EL (cell line): Measurements from ENCODE around the gene C2CD2.

ENCODE experiments used
- DNase-seq: peaks from one replicate; pipeline ENCODE4 v3.0.0-alpha.2; 2016

C2CD2 gene

DNA sequence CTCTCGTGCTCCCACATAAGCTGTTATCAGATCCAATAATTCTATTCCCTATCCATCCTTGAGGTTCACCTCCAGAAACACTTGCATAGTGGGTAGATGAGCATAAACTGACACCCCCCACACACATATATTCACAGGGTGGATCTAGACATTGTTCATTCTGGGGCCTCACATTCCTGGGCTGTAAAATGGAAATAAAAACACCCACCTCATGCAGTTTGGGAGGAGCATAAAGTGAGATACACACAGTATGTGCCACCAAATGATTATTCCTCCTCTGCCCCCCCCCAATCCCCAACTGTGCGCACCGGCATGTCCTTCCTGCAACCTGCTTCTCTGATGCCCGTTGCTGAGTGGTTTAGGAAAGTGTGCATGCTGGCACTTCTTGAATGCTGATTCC, 92.6 kb downstream of the C2CD2 start:
- DNase-seq: no peak

DNA sequence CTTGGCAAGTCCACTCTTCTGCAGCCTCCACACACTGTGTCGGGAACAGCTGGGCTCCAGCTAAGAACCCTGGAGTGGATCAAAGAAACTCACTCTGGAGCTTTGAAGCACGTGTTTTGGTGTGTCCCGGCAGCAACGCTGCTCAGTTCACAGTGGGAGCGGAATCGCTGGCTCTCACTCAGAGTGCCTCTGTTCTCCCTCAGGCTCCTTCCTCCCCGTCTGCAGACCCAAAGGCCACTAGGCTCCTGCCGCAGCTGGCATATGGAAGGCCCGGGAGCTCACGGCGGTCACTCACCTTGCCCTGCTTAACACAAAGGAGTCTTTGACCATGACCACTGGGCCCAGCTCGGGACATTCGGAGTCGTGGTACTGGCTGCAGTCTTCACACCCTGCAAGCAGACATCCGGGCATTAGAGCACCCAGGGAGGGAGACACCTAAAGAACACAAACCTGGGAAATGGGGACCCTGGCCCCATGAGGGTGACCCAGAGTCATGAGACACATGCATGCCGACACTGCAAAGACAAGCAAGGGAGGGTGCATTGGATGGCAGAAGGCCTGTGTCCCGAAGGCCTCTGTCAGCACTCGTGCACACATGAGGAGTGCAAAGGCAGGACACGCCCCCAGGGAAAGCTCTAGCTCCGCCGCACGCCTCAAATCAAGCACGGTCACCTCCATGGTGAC, 94.4 kb downstream of the C2CD2 start:
- no peak for DNase-seq

DNA sequence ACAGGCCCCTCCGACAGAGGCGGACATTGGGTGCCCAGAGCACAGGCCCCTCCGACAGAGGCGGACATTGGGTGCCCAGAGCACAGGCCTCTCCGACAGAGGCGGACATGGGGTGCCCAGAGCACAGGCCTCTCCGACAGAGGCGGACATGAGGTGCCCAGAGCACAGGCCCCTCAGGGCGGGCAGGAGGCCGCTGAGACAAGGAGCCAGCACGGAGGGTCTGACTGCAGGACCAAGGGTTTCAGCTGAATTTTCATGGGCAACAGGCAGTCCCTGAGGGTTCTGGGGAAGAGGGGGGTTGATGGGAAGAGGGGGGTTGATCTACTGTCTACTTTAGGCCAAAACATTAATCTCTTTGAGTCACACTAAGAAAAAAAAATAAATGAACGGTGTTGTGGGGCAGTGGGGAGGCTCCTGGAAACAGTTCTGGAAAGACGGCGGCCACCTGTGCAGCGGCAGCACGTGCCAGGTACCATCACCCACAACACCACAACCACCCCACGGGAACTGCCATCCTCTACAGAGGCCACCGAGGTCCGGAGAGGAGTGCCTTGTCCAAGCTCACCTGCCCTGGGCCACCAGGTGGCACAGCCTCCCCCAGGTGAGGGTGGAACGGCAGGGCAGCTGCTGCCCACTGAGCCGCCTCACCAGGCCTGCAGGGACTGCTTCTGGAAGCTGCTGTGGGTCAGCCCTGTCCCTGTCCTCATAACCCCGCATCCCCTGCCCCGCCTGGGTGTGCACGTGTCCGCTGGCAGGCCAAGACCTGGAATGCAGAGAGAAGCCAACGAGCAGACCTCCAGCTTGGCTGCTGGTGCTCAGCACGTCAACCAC, 95.1 kb downstream of the C2CD2 start:
- DNase-seq: no peak

DNA sequence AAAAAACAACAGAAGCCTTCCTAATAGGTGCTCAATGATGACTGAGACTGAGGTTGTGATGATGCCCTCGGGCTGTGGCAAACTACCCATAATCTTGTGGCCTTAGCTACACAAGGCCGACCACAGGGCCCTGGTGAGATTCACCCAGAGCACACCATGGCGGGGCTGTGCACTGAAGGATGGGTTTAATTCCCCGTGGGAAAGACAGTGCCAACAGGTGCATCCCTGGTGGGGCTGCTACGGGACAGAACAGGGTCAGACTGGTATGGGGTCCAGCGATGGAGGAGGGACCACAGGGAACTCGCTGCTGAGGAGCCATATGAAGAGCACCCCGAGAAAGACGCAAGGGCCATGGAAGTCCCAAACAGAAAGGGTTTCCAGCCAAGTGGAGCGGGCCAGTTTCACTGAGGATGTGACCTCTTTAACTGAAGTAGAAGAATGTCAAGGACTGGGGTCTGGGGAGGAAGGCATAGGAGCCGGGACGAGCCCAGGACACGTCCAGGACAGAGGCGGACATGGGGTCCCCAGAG, 96.0 kb downstream of the C2CD2 start:
- no peak for DNase-seq

DNA sequence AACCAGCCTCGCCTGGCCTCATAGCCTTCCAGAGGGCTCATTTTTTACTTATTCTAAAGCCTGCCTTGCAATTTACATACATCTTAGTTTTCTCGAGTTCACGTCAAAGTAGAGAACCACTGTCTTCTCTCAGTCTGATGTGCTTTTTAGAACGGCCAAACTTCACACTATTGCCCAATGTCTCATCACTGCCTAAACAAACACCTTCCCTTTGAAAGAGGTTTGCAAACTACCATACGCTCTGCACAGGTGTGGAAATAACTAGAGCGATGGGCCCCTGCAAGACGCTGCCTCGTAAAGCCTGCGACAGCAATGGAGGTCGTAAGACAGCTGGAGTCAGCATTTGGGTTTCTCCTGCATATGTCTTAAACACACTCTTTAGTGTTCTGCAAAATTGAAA, 97.2 kb downstream of the C2CD2 start:
- DNase-seq: no peak

DNA sequence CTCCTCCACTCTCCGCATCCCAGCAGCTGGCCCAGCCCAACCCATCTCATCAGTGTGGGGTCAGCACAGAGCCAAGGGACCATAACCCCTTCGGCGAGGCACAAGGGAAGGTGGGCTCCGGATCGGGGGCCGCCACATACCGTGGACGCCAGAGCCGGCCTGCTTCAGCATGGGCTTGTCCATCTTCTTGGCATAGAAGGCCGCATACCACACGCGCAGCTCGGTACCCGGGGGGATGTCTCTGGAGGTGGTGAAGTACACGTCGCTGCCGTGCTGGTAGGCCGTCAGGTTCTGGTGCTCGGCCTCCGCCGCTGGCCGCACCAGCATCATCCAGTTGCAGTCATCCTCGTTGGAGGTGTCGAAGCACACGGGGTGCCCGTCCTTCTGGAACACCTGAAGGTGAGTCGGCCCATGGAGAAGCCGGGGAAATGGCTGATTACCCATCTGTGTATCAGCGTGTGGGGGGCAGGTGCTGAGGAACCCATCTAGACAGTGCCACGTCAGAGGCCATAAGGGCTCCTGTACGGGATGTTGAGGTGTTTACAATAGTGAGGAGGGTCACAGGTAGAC, 99.3 kb downstream of the C2CD2 start:
- DNase-seq: no peak

DNA sequence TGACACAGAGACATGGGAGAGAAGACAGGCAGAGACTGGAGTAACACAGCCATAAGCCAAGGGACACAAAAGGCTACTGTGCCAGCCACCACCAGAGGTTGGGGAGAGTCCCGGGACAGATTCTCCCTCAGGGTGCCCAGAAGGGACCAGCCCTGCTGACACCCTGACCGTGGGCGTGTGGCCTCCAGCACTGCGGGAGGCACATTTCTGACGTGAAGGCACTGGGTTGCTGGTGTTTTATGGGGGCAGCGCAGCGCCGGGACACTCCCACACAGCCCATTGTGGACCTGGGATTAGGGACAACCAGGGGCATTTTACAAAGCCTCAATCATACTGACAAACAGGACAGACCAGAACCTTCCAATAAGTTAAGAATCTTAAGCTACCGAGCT, 100.9 kb downstream of the C2CD2 start:
- no peak for DNase-seq

DNA sequence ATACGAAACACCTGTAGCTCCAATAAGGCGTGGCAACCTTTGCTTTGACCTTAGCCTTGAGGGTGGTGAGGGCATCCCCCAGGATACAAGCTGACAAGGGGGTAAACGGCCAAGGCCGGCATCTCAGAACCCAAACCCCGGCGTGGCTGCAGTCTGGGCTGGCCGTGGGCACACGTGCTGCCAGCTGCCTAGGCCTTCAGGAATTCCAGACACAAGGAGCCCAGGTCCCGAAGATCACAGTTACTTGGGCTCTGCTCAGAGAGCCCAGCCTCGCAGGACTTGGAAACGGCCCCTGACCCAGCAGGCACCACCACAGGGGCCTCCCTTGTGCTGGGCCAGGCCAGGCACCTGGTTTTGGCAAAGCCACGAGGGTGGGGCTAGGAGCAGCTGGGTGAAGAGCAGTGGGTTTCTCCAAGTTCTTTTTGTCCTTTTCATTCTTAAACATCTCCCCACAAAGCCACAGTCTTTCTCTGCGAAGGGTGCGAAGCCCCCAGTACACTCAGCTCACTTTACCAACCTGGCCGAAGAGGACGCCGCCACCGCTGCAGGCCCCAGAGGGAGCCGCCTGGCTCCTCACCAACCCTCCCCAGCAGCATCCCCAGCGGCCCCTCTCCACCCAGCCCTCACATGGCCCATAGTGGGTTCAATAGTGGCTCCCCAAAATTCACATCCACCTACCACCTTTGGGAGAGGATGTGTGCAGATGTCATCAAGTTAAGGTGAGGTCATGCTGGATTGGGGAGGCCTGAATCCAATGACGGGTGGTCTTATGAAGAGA, 101.5 kb downstream of the C2CD2 start:
- DNase-seq: no peak

DNA sequence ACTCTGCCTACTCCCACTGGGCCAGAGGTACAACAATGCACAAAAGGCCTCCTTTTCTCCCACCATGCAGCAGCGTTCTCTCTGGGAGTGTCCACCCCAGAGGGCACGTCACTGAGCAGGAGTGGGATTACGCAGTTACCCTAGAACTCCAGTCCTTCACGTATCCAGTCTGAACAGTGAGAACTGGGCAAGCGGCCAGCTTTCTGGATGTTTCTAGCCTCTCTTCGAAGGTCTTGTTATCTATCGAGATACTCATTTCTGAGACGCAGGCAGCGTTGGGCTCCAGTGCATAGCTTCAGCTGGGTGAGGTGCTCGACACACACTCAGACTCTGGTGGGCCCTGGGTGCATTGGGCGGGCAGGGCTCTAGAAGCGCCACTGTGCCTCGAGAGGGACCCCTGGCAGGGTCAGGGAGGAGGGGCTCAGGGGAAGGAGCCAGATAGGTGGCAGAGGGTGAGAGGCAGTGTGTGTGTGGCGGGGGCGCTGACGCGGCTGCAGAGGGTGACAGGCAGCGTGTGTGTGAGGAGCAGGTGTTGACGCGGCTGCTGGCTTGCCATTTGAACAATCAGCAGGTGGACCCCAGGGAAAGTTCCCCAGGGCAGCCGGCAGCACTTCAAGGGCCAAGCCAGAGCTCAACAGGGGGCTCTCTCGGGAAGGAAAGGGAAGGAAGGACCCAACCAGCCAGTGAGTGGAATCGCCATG, 102.6 kb downstream of the C2CD2 start:
- DNase-seq: no peak

DNA sequence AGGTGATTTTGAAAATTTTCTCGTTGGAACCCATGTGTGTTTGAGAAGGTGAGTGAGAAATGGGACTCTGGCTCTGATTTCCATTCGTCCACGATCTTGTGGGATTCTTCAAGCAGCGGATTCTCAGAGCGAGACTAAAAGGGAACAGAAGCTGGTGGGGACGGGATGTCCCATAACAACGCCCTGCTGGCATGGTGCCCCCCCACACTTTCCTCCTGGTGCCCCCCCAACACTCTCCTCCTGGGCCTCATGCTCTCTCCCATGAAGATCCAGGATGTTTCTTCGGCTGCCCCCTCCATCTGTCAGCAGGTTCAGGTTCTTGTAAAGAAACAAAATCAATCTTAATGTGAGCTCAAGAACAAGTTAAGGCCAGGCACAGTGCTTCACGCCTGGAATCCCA, 103.7 kb downstream of the C2CD2 start:
- DNase-seq: no peak

DNA sequence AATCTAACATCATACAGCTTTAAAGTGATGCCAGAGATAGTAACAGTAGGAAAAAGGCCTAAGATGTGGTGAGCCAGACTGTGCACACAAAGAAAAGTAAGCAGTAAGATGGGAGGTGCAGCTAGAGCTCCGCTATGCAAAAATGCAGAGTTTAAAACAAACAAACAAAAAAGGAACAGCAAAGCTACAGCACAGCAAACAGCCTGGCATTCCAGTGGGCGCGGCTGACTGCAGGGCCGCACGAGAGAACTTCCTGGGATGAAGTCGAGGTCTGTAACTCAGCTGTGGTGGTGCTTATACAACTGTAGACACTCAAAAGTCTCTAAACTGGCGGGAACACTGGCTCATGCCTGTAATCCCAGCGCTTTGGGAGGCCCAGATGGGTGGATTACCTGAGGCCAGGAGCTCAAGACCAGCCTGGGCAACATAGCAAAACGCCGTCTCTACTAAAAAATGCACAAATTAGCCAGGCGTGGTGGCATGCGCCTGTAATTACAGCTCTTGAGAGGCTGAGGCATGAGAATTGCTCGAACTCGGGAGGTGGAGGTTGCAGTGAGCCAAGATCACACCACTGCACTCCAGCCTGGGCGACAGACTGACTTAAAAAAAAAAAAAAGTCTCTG, 104.7 kb downstream of the C2CD2 start:
- DNase-seq: no peak

DNA sequence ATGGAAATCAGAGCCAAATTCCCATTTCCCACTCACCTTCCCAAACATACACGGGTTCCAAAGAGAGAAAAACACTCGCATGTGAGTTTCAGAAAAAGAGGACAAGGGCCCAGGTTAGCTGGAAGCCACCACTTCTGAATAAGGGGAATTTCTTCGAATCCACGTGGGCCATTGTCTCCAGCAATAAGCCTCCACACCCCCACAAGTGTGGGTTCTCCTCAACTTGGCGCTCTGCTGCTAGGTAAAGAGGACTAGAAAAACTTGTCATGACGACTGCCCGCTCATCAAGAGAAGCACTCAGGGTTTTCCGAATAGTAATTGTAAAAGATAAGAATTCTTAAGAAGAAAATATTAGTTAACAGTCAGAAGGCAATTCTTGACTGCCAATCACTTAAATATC, 105.3 kb downstream of the C2CD2 start:
- DNase-seq: no peak

DNA sequence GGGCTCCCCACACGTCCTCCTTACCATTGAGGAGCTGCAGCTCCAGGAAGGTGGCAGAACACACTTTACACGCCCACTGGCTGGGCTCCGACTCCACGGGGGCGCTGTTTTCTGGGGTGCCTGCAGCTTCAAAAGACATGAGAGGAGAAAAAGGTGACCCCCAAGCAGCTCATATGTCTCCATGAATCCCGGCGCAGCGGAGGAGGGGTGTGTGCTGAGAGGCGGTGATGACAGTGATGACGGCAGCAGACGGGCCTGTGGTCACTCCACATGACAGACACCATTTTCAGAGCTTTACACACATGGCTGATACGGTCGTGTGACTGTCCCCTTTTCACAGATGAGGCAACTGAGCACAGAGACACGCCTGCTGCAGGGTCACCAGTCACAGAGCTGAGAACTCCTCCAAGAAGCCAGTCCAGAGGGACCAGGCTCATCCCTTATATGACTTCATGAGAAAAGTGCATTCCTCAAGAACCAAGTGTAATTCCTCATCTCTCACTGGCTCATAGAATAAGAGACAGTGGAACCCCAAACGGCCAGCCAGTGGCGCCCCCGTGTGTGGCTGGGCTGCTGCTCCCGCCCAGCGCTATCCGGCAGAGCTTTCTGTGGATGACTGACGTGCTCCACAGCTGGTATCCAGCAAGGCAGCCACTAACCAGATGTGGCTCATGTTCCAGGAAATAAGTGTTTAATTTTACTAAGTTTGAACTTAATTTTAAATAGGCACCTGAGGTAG, 106.6 kb downstream of the C2CD2 start:
- no peak for DNase-seq

DNA sequence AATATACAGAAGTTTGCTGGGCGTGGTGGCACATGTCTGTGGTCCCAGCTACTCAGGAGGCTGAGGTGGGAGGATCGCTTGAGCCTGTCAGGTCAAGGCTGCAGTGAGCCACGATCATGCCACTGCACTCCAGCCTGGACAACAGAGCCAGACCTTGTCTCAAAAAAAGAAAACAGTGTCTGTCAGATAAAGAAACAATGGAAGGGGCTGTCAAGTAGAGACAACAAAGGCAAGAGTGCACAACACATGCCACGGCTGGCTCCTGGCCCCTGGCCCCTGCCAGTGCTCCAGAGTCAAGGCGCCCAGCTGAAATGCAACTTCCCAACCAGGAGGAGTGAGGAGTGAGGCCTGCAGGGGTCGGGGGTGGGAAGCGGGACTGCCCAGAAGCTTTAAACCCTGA, 107.3 kb downstream of the C2CD2 start:
- DNase-seq: no peak

DNA sequence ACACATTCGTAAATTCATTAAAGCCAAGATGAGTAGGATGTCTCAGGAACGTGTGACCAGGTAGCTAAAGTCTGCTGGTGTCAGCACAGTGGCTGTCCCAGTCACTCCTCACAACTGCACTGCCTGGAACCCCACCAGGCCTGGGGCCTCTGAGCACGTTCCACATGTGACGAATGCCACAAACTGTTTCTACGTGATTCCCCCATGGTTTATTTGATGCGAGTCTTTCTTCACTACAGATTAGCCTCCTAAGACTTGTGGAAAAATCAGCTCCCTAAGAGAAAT, 107.8 kb downstream of the C2CD2 start:
- DNase-seq: no peak

DNA sequence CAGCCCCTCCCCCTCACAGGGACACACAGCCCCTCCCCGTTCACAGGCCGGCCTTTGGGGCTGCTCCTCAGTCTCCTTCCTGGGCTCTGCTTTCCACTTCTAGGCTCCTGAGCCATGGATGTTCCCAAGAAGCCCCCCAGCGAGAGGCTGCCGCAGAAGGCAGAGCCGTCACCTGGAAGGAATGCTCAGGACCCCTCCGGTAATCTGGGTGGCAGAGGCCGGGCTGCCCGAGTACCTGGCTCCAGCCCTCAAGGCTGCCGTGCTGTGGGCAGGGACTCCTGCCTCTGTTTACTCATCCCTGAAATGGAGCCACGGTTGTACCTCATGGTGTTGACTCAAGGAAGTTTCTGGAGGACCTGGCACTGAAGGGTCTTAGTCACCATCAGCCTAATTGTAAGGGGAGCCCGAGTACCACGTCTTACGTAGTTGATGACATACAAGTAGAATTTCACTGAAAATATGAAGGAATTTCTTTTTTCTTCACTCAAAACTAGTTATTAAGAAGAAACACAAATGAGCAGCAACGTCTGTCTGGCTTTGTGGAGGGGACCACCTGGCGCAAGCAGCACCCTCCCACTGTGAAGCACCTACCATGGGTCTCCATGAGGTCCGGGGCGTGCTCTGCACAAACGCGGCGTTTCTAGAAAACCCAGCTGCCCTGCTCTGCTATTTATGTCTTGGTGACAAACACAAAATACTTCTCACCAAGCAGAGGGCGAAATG, 108.3 kb downstream of the C2CD2 start:
- DNase-seq: no peak

DNA sequence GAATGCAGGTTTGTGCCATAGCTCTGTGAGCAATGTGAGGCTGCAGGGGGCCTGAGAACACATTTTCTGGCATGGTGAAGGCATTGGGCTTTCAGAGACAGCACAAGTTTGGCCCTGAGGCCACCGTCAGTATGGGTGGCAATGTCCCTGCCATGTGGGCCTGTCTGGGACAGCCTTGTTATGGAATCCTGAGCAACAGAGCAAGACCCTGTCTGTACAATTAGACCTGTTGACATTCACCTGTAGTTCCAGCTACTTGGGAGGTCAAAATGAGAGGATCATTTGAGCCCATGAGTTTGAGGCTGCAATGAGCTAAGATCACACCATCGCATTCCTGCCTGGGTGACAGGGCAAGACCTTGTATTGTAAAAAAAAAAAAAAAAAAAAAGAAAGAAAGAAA, 110.2 kb downstream of the C2CD2 start:
- no peak for DNase-seq

DNA sequence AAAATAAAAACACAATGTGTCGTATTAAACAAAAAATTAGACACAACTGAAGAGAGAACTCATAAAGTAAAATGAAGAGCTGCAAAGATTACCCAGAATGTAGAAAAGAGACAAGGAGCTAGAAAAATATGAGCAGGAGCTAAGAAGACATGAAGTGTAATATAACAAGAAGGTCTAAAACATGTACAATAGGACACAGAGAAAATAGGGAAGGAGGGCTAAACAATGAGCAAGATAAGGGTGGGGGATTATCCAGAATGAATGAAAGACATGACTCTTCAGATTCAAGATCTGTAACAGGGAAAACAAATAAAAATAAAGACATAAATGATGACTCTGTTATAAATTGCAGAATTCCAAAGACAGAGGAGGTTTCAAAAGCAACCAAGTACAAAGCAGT, 112.9 kb downstream of the C2CD2 start:
- no peak for DNase-seq

DNA sequence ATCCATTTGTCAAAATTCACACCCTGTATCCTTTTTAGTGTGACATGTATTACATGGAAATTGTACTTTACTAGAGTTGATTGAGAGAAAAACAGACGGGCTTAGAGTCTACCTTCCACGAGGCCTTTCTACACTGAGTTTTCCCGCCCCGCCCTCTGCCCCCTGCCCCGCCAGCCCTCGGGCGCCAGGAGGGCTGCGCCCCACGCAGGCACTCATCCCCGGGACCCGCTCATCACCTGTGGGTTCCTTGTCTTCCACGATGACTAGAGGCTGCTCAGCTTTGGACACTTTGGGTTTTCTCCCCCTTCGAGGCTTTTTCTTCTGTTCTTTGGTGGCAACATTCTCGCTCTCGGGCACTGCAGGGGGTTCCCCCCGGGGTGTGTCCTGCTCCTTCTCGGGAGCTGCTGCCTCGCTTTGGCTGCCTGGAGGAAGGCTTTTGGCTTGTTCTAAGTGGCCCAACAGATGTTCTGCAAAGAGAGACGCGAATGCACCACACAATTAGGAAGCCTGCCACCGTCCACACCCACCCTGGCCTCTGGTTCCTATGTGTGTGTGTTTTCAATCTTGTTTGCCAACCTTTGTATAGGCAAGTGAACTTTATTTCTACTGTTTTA, 114.3 kb downstream of the C2CD2 start:
- no peak for DNase-seq

DNA sequence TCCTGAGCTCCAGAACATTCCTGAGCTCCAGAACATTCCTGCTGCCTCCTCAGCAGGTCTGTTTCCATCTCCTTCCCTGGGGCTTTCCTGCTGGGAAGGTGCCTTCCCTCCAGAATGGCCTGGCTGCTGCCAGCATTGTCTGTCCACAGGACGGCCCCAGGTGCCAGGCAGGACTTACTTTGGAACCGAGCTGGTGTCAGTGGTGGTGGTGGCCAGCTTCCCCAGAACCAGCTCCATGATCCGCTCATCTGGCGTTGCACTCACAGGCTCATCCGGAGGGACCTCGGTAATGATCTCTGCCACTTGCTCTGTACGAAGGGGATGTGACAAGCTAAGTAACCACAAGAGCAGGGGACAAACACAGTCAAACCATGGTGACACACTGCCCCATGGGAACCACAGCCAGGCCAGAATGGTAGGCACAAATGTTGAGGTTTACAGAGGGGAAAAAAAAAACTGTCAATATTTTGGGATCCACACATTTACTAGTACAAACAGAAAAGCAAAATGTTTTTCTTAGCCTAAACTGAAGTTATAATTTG, 116.0 kb downstream of the C2CD2 start:
- DNase-seq: no peak
